ENCODE data around the gene EVI2A. TPM values are rescaled to one million over a fixed set of nuclear protein-coding genes. Genes with fewer than 3 reads are reported as not detected.

EVI2A gene, protein sequence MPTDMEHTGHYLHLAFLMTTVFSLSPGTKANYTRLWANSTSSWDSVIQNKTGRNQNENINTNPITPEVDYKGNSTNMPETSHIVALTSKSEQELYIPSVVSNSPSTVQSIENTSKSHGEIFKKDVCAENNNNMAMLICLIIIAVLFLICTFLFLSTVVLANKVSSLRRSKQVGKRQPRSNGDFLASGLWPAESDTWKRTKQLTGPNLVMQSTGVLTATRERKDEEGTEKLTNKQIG
- total RNA-seq (2022), result 2.6 and 3.3 TPM in 2 replicates
- percentile 53 among the genes with signal in this experiment for Bru-seq, nascent RNA
- BruChase-seq, experiment 1, labeled RNA remaining after a 6-hour chase, result percentile 60 among the genes with signal in this experiment
- percentile 52 among the genes with signal in this experiment for BruChase-seq, experiment 2, labeled RNA remaining after a 2-hour chase
- long read RNA-seq, transcript EVI2A-203 (2 exons, 1,854 nt), result major isoform, 9 of 12 reads
- long read RNA-seq, partial matches to known transcripts, result 0 of 12 reads
- long read RNA-seq, other reads (novel, unspliced or antisense), result 2 of 12 reads

DNA sequence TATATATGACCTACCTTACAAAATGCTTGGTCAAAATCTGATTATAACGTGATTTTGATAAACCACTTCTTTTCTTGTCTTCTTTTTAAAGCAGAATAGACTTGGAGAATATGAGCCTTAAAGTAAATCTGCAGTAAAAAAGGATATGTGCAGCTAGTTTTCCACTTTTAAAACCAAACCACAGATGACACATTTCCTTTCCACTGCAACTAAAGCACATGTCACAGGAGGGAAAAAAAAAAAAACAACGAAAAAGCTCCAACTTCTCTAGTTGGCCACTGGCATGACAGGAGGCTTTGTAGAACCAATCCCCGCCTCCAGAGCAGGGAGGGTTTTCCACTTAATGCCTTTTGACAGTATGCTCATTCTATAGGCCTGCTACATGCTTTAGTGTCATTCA is at the start of gene EVI2A:
TSS of gene EVI2A (minus strand) at position 142 of the 400 bp plus-strand sequence. CDS start 2,609 bp downstream, outside the sequence.
- intact Hi-C loops (cut with micrococcal nuclease), result no loop called here
- TF ChIP-seq, protein P1, sequence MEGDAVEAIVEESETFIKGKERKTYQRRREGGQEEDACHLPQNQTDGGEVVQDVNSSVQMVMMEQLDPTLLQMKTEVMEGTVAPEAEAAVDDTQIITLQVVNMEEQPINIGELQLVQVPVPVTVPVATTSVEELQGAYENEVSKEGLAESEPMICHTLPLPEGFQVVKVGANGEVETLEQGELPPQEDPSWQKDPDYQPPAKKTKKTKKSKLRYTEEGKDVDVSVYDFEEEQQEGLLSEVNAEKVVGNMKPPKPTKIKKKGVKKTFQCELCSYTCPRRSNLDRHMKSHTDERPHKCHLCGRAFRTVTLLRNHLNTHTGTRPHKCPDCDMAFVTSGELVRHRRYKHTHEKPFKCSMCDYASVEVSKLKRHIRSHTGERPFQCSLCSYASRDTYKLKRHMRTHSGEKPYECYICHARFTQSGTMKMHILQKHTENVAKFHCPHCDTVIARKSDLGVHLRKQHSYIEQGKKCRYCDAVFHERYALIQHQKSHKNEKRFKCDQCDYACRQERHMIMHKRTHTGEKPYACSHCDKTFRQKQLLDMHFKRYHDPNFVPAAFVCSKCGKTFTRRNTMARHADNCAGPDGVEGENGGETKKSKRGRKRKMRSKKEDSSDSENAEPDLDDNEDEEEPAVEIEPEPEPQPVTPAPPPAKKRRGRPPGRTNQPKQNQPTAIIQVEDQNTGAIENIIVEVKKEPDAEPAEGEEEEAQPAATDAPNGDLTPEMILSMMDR (IDR thresholded peaks at IDR 0.05; ENCODE audit: unreplicated experiment), result no peak
- peaks cover 21% of the 10 kb centered on the region for H3K36me3 Mint-ChIP-seq (ENCODE audit: insufficient read depth, unreplicated experiment)
- no peaks in the 10 kb centered on the region for H3K9me3 Mint-ChIP-seq (ENCODE audit: unreplicated experiment)
- H3K4me1 Mint-ChIP-seq (ENCODE audit: insufficient read depth, unreplicated experiment), result peaks cover 27% of the 10 kb centered on the region
- BruUV-seq (replicated peaks), result no TSS peak
- peak; percentile 80 for DNase-seq (ENCODE audit: unreplicated experiment)
- no peaks in the 10 kb centered on the region for H3K27me3 Mint-ChIP-seq (ENCODE audit: insufficient read depth, unreplicated experiment)
- peak within 1 kb of the TSS; percentile 90 for H3K27ac Mint-ChIP-seq (ENCODE audit: low read depth, unreplicated experiment)
- ChIA-PET CTCF (no interaction called here), POLR2A (interaction anchor here (0.9 to 1.3 kb wide), 2 partner anchors 19 to 52 kb away, joined by 5 to 6 read pairs; no protein-coding TSS in a partner anchor)
- peak within 1 kb of the TSS; percentile 54 for H3K4me3 Mint-ChIP-seq (ENCODE audit: unreplicated experiment)

DNA sequence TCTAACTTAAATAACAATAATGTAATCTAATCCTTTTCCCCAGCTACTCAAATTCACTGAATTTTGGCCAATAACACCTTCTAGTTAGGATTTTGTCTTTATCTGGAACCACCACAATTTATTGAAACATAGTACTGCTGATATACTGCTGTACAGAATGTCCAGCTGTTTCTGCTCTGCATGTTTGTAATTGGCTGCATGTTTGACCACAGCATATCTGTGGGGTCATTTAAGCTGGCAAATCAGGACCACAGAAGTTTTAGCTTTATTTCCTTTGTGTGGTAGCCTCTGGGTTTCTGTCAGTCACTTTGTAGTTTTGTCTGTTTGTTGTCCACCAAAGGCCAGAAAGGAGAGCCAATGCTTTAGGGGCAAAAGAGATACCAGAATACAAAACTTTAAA is 47.8 kb upstream of the EVI2A start:
- Mint-ChIP-seq H3K4me1 (ENCODE audit: insufficient read depth, unreplicated experiment) (no peaks in the 10 kb centered on the region), H3K27me3 (ENCODE audit: insufficient read depth, unreplicated experiment) (no peaks in the 10 kb centered on the region), H3K9me3 (ENCODE audit: unreplicated experiment) (no peaks in the 10 kb centered on the region), H3K4me3 (ENCODE audit: unreplicated experiment) (no peak overlapping the region), H3K27ac (ENCODE audit: low read depth, unreplicated experiment) (peak overlapping the region; percentile 16), H3K36me3 (ENCODE audit: insufficient read depth, unreplicated experiment) (peaks cover 52% of the 10 kb centered on the region)
- POLR2A ChIA-PET, result interaction anchor here (0.8 kb wide), 1 partner anchor 50 kb away, joined by 5 read pairs; no protein-coding TSS in a partner anchor
- intact Hi-C loops (cut with micrococcal nuclease), result no loop called here
- TF ChIP-seq, protein P1 (IDR thresholded peaks at IDR 0.05; ENCODE audit: unreplicated experiment), result no peak
- no TSS peak for BruUV-seq (replicated peaks)
- DNase-seq (ENCODE audit: unreplicated experiment), result no peak
- CTCF ChIA-PET, result interaction anchor here (1.0 to 1.2 kb wide), 2 partner anchors 29 to 31 kb away, joined by 3 to 4 read pairs; no protein-coding TSS in a partner anchor

DNA sequence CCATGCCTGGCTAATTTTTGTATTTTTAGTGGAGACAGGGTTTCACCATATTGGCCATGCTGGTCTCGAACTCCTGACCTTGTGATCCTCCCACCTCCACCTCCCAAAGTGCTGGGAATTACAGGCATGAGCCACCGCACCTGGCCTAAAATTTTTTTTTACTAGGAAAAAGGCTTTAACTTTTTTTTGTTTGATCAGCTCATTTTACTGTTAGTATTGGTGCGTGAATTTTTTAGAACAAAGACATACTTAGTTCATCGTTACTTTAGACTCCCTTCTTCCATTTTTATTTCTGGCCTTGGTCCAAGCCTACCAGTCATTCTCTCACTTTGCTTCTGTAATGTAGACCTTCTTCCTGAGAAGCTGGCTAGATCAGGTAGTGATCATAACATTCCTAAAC is 44.7 kb upstream of the EVI2A start:
- Mint-ChIP-seq H3K4me3 (ENCODE audit: unreplicated experiment) (no peak overlapping the region), H3K36me3 (ENCODE audit: insufficient read depth, unreplicated experiment) (peaks cover 58% of the 10 kb centered on the region), H3K27ac (ENCODE audit: low read depth, unreplicated experiment) (no peak overlapping the region), H3K27me3 (ENCODE audit: insufficient read depth, unreplicated experiment) (no peaks in the 10 kb centered on the region), H3K9me3 (ENCODE audit: unreplicated experiment) (no peaks in the 10 kb centered on the region), H3K4me1 (ENCODE audit: insufficient read depth, unreplicated experiment) (no peaks in the 10 kb centered on the region)
- DNase-seq (ENCODE audit: unreplicated experiment), result no peak
- intact Hi-C loops (cut with micrococcal nuclease), result no loop called here
- BruUV-seq (replicated peaks), result no TSS peak
- TF ChIP-seq, protein P1 (IDR thresholded peaks at IDR 0.05; ENCODE audit: unreplicated experiment), result no peak
- CTCF ChIA-PET, result no interaction called here
- POLR2A ChIA-PET, result interaction anchor here (0.6 to 0.9 kb wide), 3 partner anchors 11 to 395 kb away, joined by 3 read pairs; no protein-coding TSS in a partner anchor

DNA sequence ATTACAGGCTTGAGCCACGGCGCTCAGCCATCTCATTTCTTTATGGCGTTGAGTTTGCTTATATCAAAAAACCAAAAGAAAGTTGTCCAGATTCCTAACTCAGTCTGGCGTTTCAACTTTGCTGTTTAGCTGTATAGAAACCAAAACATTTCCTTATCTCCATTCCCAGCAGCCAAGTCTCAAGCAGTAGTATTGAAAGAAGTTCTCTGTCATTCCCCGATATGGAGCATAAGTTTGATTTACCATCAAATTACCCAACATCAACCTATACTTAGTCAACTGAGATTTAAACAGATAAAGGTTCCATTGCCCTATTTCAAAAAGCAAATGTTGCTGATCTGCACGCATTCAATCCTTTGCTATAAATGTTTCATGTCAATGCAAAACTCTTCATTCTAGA is 42.6 kb upstream of the EVI2A start:
- H3K27me3 Mint-ChIP-seq (ENCODE audit: insufficient read depth, unreplicated experiment), result no peaks in the 10 kb centered on the region
- ChIA-PET CTCF (interaction anchor here (1.6 kb wide), 1 partner anchor 9 kb away, joined by 5 read pairs; no protein-coding TSS in a partner anchor), POLR2A (no interaction called here)
- TF ChIP-seq, protein P1 (IDR thresholded peaks at IDR 0.05; ENCODE audit: unreplicated experiment), result no peak
- BruUV-seq (replicated peaks), result no TSS peak
- H3K9me3 Mint-ChIP-seq (ENCODE audit: unreplicated experiment), result no peaks in the 10 kb centered on the region
- DNase-seq (ENCODE audit: unreplicated experiment), result no peak
- H3K4me1 Mint-ChIP-seq (ENCODE audit: insufficient read depth, unreplicated experiment), result no peaks in the 10 kb centered on the region
- H3K27ac Mint-ChIP-seq (ENCODE audit: low read depth, unreplicated experiment), result no peak overlapping the region
- intact Hi-C loops (cut with micrococcal nuclease), result no loop called here
- H3K36me3 Mint-ChIP-seq (ENCODE audit: insufficient read depth, unreplicated experiment), result peaks cover 64% of the 10 kb centered on the region
- H3K4me3 Mint-ChIP-seq (ENCODE audit: unreplicated experiment), result no peak overlapping the region

Data from MCF 10A (cell line).